Transverse colon (tissue), 4 donors: ENCODE results near the gene COL13A1. TPM values are rescaled to one million over a fixed set of nuclear protein-coding genes. Genes with fewer than 3 reads are reported as not detected.

ENCODE experiments used
- DNase-seq: peaks from one replicate; pipeline ENCODE4 v3.0.0-alpha.2; 2019
- H3K27ac ChIP-seq, 4 donors: fragments of 200-600 bp; sonication (generic); 2 replicates each; pipeline ENCODE4 v1.5.1; 2016 to 2018; ENCODE audit warnings: inconsistent platforms in 4 of 4
- H3K27me3 ChIP-seq: fragments of 200-600 bp; sonication (generic); 2 replicates; pipeline ENCODE4 v1.5.1; 2017; ENCODE audit warnings: inconsistent platforms
- H3K36me3 ChIP-seq, 4 donors: fragments of 200-600 bp; sonication (generic); 2 replicates each; pipeline ENCODE4 v1.5.1; 2017 to 2019; ENCODE audit warnings: inconsistent platforms in 4 of 4
- H3K4me1 ChIP-seq, 4 donors: fragments of 200-600 bp; sonication (generic); 2 replicates each; pipeline ENCODE4 v1.5.1; 2017 to 2020; ENCODE audit warnings: inconsistent platforms in 4 of 4
- H3K4me3 ChIP-seq, 4 donors: fragments of 200-600 bp; sonication (generic); 1 replicate in 1 of 4; 2 replicates in 3 of 4; pipeline versions ENCODE4 v1.5.1 to v1.6.1; 2017 to 2019; ENCODE audit warnings: inconsistent platforms in 4 of 4
- H3K9me3 ChIP-seq, 2 donors: fragments of 200-600 bp; sonication (generic); 2 replicates each; pipeline ENCODE4 v1.5.1; 2017 to 2019; ENCODE audit warnings: inconsistent platforms in 2 of 2
- CTCF ChIP-seq, 5 experiments: fragments of 200-600 bp in 3 of 5; fragments of 450-650 bp in 2 of 5; sonication (generic) in 3 of 5; IDR thresholded peaks; 1 replicate in 2 of 5; 2 replicates in 3 of 5; pipeline ENCODE4 v1.5.1; 2016 to 2017; ENCODE audit warnings: antibody characterized with exemption in 5 of 5, inconsistent platforms in 3 of 5, mild to moderate bottlenecking in 2 of 5, moderate library complexity in 1 of 5
- EP300 ChIP-seq: sonication (generic); formaldehyde crosslinking; IDR thresholded peaks from one replicate; pipeline ENCODE4 v1.6.1; 2017; ENCODE audit warnings: antibody characterized with exemption, low read depth
- POLR2A ChIP-seq: fragments of 450-650 bp; IDR thresholded peaks from one replicate; pipeline ENCODE4 v1.6.1; 2016; ENCODE audit warnings: antibody characterized with exemption, mild to moderate bottlenecking, moderate library complexity
- POLR2AphosphoS5 ChIP-seq, 3 donors: sonication (generic); formaldehyde crosslinking; IDR thresholded peaks; one replicate each; pipeline ENCODE4 v1.6.1; 2016; ENCODE audit warnings: antibody characterized with exemption in 3 of 3
- WGBS, 2 donors: methylation state at CpG; one replicate each; pipeline ENCODE4 v1.1.5; 2018; ENCODE audit warnings: low coverage in 1 of 2; 5-methylcytosine and 5-hydroxymethylcytosine counted together
- in situ Hi-C, 4 donors: fragments of 200-750 bp; cut with MboI; loops; one replicate each; pipeline versions ENCODE4 v1.15.0 to v1.15.1; 2017; ENCODE audit warnings: low sequenced_read_pairs in 3 of 4, low pct_ligation_motif_present in 1 of 4, low pct_unique_long_range_greater_than_20kb in 1 of 4
- intact Hi-C: fragments of 100-400 bp; cut with DNase I; formaldehyde crosslinking; loops from one replicate; pipeline ENCODE4 v1.15.1; 2023; ENCODE audit warnings: low total_unique reads
- total RNA-seq, 4 donors: library from RNA; depleted of rRNA; stranded (reverse); fragments of >200 nt; gene quantifications; one replicate each; pipeline ENCODE4 v1.1.0, GENCODE V29; 2016

Gene COL13A1
- total RNA-seq, 4 donors from 2014 or later = 0.68 to 8.2 (median 2.1) TPM

GRCh38 chr10:69817078-69817581 is 15.4 kb downstream of the COL13A1 start:
- H3K4me3 ChIP-seq = no peak overlapping the region
- in situ Hi-C loops = no loop called here
- no peaks in the 10 kb centered on the region for H3K27me3 ChIP-seq
- TF ChIP-seq CTCF (IDR thresholded peaks at IDR 0.05) = no peak
- TF ChIP-seq POLR2AphosphoS5 (IDR thresholded peaks at IDR 0.05) = no peak
- no peak for TF ChIP-seq EP300
- no peak for TF ChIP-seq POLR2A
- H3K4me1 ChIP-seq = no peaks in the 10 kb centered on the region
- H3K27ac ChIP-seq = no peak overlapping the region
- no peaks in the 10 kb centered on the region for H3K36me3 ChIP-seq
- 45 to 54% methylated on average over 6 to 11 of the region's 11 CpGs for WGBS, 2 donors
- intact Hi-C loops = no loop called here
- H3K9me3 ChIP-seq = no peaks in the 10 kb centered on the region
- DNase-seq = no peak

GRCh38 chr10:69818676-69819239 is 17.1 kb downstream of the COL13A1 start:
- 86% methylated on average over 2 of the region's 2 CpGs for WGBS, 2 donors
- DNase-seq = no peak
- H3K27ac ChIP-seq = no peak overlapping the region
- TF ChIP-seq EP300 = no peak
- no peak for TF ChIP-seq POLR2AphosphoS5 (IDR thresholded peaks at IDR 0.05)
- H3K4me3 ChIP-seq = no peak overlapping the region
- H3K36me3 ChIP-seq = no peaks in the 10 kb centered on the region
- no peaks in the 10 kb centered on the region for H3K4me1 ChIP-seq
- H3K27me3 ChIP-seq = no peaks in the 10 kb centered on the region
- no peaks in the 10 kb centered on the region for H3K9me3 ChIP-seq
- in situ Hi-C loops (no loop called here), intact Hi-C loops (no loop called here)

- Histone ChIP-seq H3K27ac (no peak overlapping the region), H3K9me3 (no peaks in the 10 kb centered on the region), H3K4me1 (no peaks in the 10 kb centered on the region), H3K4me3 (no peak overlapping the region), H3K27me3 (no peaks in the 10 kb centered on the region), H3K36me3 (no peaks in the 10 kb centered on the region)
- 68 to 74% methylated on average over 2 to 5 of the region's 5 CpGs for WGBS, 2 donors
- in situ Hi-C loops = no loop called here
- TF ChIP-seq EP300 (no peak), POLR2A (no peak), CTCF (IDR thresholded peaks at IDR 0.05) (no peak), POLR2AphosphoS5 (IDR thresholded peaks at IDR 0.05) (no peak)
- intact Hi-C loops = no loop called here
- DNase-seq = no peak
Measured at GRCh38 chr10:69819716-69820506, 18.2 kb downstream of the COL13A1 start.

- Histone ChIP-seq H3K4me3 (no peak overlapping the region), H3K4me1 (no peaks in the 10 kb centered on the region), H3K27me3 (no peaks in the 10 kb centered on the region), H3K9me3 (no peaks in the 10 kb centered on the region), H3K27ac (no peak overlapping the region), H3K36me3 (no peaks in the 10 kb centered on the region)
- DNase-seq = no peak
- TF ChIP-seq POLR2A = no peak
- WGBS, 2 donors = 69 to 76% methylated on average over 4 of the region's 4 CpGs
- intact Hi-C loops (no loop called here), in situ Hi-C loops (no loop called here)
Measured at GRCh38 chr10:69820817-69821216, 19.1 kb downstream of the COL13A1 start.

GRCh38 chr10:69825604-69826003 is 23.9 kb downstream of the COL13A1 start:
- in situ Hi-C loops (no loop called here), intact Hi-C loops (no loop called here)
- DNase-seq = no peak
- no peaks in the 10 kb centered on the region for H3K36me3 ChIP-seq
- TF ChIP-seq CTCF (IDR thresholded peaks at IDR 0.05) (no peak), POLR2AphosphoS5 (IDR thresholded peaks at IDR 0.05) (no peak), EP300 (no peak), POLR2A (no peak)
- no peak overlapping the region for H3K4me3 ChIP-seq
- 86 to 88% methylated on average over 1 to 6 of the region's 6 CpGs for WGBS, 2 donors
- H3K4me1 ChIP-seq = no peaks in the 10 kb centered on the region
- no peaks in the 10 kb centered on the region for H3K27me3 ChIP-seq
- no peak overlapping the region for H3K27ac ChIP-seq
- H3K9me3 ChIP-seq = no peaks in the 10 kb centered on the region
